ENCODE results near the gene USP48.
A peak's percentile ranks its signal among the peaks of the same experiment; 100 is the strongest.

Gene USP48

GRCh38 chr1:21668232-21668950 lies 114.6 kb downstream of the USP48 start:
- Histone ChIP-seq H4K8ac (ENCODE audit: low read depth, low read length) (no peak overlapping the region), H2BK120ac (ENCODE audit: low read depth, low read length) (no peak overlapping the region), H2BK12ac (ENCODE audit: low read length) (no peak overlapping the region), H3K79me1 (ENCODE audit: low read depth, low read length) (no peaks in the 10 kb centered on the region), H3K9me3 (replicated peaks in 1 of 2; ENCODE audit: control insufficient read depth in 2 of 2, insufficient read depth in 1 of 2, low read depth in 1 of 2, low read length in 2 of 2) (no peaks in the 10 kb centered on the region), H3K23ac (ENCODE audit: low read depth, low read length, poor library complexity) (peak overlapping the region; percentile 52), H3K4me1 (ENCODE audit: control insufficient read depth in 2 of 2, insufficient read depth in 1 of 2, low read depth in 1 of 2, low read length in 2 of 2) (peaks cover 5 to 24% of the 10 kb centered on the region in 2 donors), H3K4me2 (ENCODE audit: insufficient read depth, low read length, poor library complexity, severe bottlenecking) (peak overlapping the region; percentile 95), H3K9ac (ENCODE audit: low read depth, low read length, poor library complexity) (peak overlapping the region; percentile 50), H3K36me3 (replicated peaks in 1 of 2; ENCODE audit: control insufficient read depth in 2 of 2, insufficient read depth in 2 of 2, low read length in 2 of 2) (no peaks in the 10 kb centered on the region), H3K14ac (ENCODE audit: low read length) (peak overlapping the region; percentile 61), H2BK5ac (ENCODE audit: low read length) (no peak overlapping the region), H3K27me3 (ENCODE audit: control insufficient read depth in 3 of 3, insufficient read depth in 3 of 3, low read depth in 1 of 3, low read length in 3 of 3) (peaks cover 0 to 70% (median 28%) of the 10 kb centered on the region in 3 experiments), H2BK15ac (ENCODE audit: low read length) (peak overlapping the region; percentile 37), H3K18ac (ENCODE audit: low read length) (peak overlapping the region; percentile 87), H4K91ac (ENCODE audit: low read depth, low read length, poor library complexity) (no peak overlapping the region), H3K27ac (replicated peaks; ENCODE audit: low read length) (no peak overlapping the region), H2AFZ (ENCODE audit: low read length) (peak overlapping the region; percentile 89), H3K4me3 (ENCODE audit: low read length in 2 of 2) (peak overlapping the region; percentile 37 to 79), H3K4ac (ENCODE audit: low read length) (no peak overlapping the region), H2AK5ac (ENCODE audit: low read depth, low read length) (peak overlapping the region; percentile 60)
- no peak for DNase-seq (ENCODE audit: low spot score)
- WGBS, 2 donors (ENCODE audit: extremely low coverage in 2 of 2, insufficient read length in 2 of 2, insufficient replicate concordance in 1 of 2) = no CpG with 5 or more reads among the region's 33 CpGs

DNA sequence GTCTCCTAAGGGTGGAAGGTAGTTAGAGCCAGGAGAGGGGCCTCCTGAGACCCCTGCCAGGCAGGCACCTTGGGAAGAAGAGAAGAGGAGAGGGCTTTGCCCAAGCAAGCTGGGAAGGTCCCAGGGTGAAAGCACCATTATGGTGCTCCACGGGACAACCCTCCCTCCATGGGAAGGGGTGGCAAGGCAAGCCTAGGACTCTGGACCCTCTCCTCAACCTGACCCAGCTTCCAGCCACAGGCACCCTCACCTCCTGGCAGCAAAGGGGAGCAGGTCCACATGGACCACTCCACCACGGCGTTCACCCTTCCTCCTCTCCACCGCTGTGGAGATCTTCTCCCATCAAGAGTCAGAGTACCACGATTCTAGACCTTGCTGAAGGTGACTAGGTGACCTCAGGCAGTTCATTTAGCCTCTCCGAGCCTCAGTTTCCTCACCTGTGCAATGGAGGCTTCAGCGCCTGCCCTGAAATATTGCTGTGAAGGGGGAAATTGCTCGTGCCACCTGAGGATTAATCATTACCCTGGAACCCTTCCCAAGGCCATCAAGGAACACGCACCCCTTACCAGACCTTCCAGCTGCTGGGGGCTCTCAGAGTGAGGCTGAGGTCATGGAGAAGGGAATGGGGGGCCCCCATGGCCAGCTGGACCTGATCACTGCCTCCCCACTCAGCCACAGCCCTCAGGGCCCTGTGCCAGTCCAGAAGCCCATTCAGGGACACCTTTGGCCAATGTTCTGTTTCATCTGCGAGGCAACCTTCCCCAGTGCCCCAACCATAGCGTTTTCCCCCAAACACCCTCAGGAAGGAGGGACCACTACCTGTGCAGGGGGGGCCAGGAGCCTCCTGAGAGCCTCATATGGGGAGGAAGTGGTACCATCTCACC lies 115.4 kb downstream of the USP48 start:
- H3K9ac ChIP-seq (ENCODE audit: low read depth, low read length, poor library complexity) = no peak overlapping the region
- no peak for DNase-seq (ENCODE audit: low spot score)
- no peak overlapping the region for H3K4ac ChIP-seq (ENCODE audit: low read length)

GRCh38 chr1:21666576-21667320 lies 116.2 kb downstream of the USP48 start:
- Histone ChIP-seq H3K27me3 (ENCODE audit: control insufficient read depth in 3 of 3, insufficient read depth in 3 of 3, low read depth in 1 of 3, low read length in 3 of 3) (peaks cover 0 to 83% (median 32%) of the 10 kb centered on the region in 3 experiments), H2AK5ac (ENCODE audit: low read depth, low read length) (no peak overlapping the region), H3K4me2 (ENCODE audit: insufficient read depth, low read length, poor library complexity, severe bottlenecking) (no peak overlapping the region), H4K8ac (ENCODE audit: low read depth, low read length) (no peak overlapping the region), H4K91ac (ENCODE audit: low read depth, low read length, poor library complexity) (no peak overlapping the region), H3K79me1 (ENCODE audit: low read depth, low read length) (no peaks in the 10 kb centered on the region), H2BK5ac (ENCODE audit: low read length) (no peak overlapping the region), H3K14ac (ENCODE audit: low read length) (no peak overlapping the region), H3K9me3 (replicated peaks in 1 of 2; ENCODE audit: control insufficient read depth in 2 of 2, insufficient read depth in 1 of 2, low read depth in 1 of 2, low read length in 2 of 2) (no peaks in the 10 kb centered on the region), H2BK12ac (ENCODE audit: low read length) (no peak overlapping the region), H2BK15ac (ENCODE audit: low read length) (peak overlapping the region; percentile 30), H3K36me3 (replicated peaks in 1 of 2; ENCODE audit: control insufficient read depth in 2 of 2, insufficient read depth in 2 of 2, low read length in 2 of 2) (no peaks in the 10 kb centered on the region), H3K27ac (replicated peaks; ENCODE audit: low read length) (no peak overlapping the region), H3K18ac (ENCODE audit: low read length) (no peak overlapping the region), H3K9ac (ENCODE audit: low read depth, low read length, poor library complexity) (no peak overlapping the region), H3K4ac (ENCODE audit: low read length) (no peak overlapping the region), H3K4me1 (ENCODE audit: control insufficient read depth in 2 of 2, insufficient read depth in 1 of 2, low read depth in 1 of 2, low read length in 2 of 2) (peaks cover 5 to 24% of the 10 kb centered on the region in 2 donors), H2AFZ (ENCODE audit: low read length) (peak overlapping the region; percentile 13), H3K4me3 (ENCODE audit: low read length in 2 of 2) (no peak overlapping the region), H2BK120ac (ENCODE audit: low read depth, low read length) (no peak overlapping the region), H3K23ac (ENCODE audit: low read depth, low read length, poor library complexity) (peak overlapping the region; percentile 6)
- WGBS, 2 donors (ENCODE audit: extremely low coverage in 2 of 2, insufficient read length in 2 of 2, insufficient replicate concordance in 1 of 2) = no CpG with 5 or more reads among the region's 22 CpGs
- DNase-seq (ENCODE audit: low spot score) = no peak

More for the DNA sequence above, 115.4 kb downstream of the USP48 start:
- Histone ChIP-seq H3K36me3 (replicated peaks in 1 of 2; ENCODE audit: control insufficient read depth in 2 of 2, insufficient read depth in 2 of 2, low read length in 2 of 2) (no peaks in the 10 kb centered on the region), H2AK5ac (ENCODE audit: low read depth, low read length) (peak overlapping the region; percentile 60), H3K9me3 (replicated peaks in 1 of 2; ENCODE audit: control insufficient read depth in 2 of 2, insufficient read depth in 1 of 2, low read depth in 1 of 2, low read length in 2 of 2) (no peaks in the 10 kb centered on the region), H3K18ac (ENCODE audit: low read length) (no peak overlapping the region), H2BK5ac (ENCODE audit: low read length) (no peak overlapping the region), H2BK120ac (ENCODE audit: low read depth, low read length) (no peak overlapping the region), H2AFZ (ENCODE audit: low read length) (peak overlapping the region; percentile 13), H3K4me3 (ENCODE audit: low read length in 2 of 2) (no peak overlapping the region), H2BK15ac (ENCODE audit: low read length) (peak overlapping the region; percentile 37), H3K14ac (ENCODE audit: low read length) (peak overlapping the region; percentile 61), H2BK12ac (ENCODE audit: low read length) (no peak overlapping the region), H3K79me1 (ENCODE audit: low read depth, low read length) (no peaks in the 10 kb centered on the region), H3K4me1 (ENCODE audit: control insufficient read depth in 2 of 2, insufficient read depth in 1 of 2, low read depth in 1 of 2, low read length in 2 of 2) (peaks cover 5 to 24% of the 10 kb centered on the region in 2 donors), H3K27me3 (ENCODE audit: control insufficient read depth in 3 of 3, insufficient read depth in 3 of 3, low read depth in 1 of 3, low read length in 3 of 3) (peaks cover 0 to 77% (median 28%) of the 10 kb centered on the region in 3 experiments), H4K91ac (ENCODE audit: low read depth, low read length, poor library complexity) (no peak overlapping the region), H4K8ac (ENCODE audit: low read depth, low read length) (no peak overlapping the region), H3K4me2 (ENCODE audit: insufficient read depth, low read length, poor library complexity, severe bottlenecking) (no peak overlapping the region), H3K27ac (replicated peaks; ENCODE audit: low read length) (no peak overlapping the region), H3K23ac (ENCODE audit: low read depth, low read length, poor library complexity) (peak overlapping the region; percentile 52)
- no CpG with 5 or more reads among the region's 11 CpGs for WGBS, 2 donors (ENCODE audit: extremely low coverage in 2 of 2, insufficient read length in 2 of 2, insufficient replicate concordance in 1 of 2)
